Endometrium (tissue), 2 donors: ENCODE measurements around the gene TRIO.

Experiments
- FAIRE-seq: peaks from 2 replicates; lab custom pipeline; 2012; peaks lifted over from hg19 to GRCh38; lab: Jason Lieb, UNC
- donor health status: control.
- donor health status: control.

Gene TRIO

DNA sequence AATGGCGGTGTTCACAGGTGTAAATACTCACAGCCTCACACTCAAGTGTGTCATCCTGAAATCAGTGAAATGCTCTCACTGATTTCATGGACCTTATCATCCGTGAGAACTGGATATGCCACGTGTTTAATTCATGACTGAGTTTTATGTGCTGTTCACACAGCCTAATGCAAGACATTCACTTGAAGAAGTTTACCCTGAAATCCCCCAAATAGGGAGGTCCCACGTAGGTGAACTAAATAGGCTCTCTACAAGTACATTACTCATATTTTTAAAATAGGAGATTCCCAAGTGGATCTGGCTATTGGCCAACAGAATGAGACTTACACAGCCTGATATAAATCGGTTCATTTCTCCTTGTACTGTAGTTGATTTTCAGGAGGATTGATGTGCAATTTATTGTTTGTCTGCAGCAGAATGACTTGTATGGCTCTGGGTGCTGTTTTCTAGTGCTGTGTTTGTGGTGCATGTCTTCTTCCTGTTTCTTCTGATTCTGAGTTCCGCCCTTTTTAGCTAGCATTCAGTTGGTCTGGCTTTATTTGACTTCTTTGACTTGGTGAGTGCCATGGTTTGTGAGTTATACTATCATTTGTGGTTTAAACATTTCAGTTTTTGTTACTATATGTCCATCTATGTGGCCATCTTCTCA, 25.1 kb downstream of the TRIO start:
- no peak for FAIRE-seq

GRCh38 chr5:14168793-14169262, 25.7 kb downstream of the TRIO start:
- no peak for FAIRE-seq

DNA sequence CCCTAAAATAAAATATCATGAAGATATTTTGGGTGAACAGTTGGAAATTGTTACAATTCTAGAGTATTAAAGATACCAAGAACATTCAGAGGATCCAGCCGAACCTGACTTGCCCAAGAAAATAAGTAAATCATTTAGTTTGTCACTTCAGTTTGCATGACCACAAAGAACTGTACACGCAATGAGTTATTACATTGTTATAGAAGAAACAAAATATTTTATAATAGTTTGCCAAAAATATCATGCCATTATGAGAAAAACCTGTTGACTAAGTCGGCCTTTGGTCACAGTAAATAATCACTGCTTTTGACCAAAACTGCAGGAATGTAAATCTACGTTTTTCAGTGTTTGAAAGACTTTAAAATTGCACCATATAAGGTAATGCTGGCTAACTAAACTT, 27.9 kb downstream of the TRIO start:
- FAIRE-seq, result no peak

- FAIRE-seq, result no peak
Observed at GRCh38 chr5:14171621-14172020, 28.5 kb downstream of the TRIO start.

- FAIRE-seq, result no peak
Observed at GRCh38 chr5:14172149-14172795, 29.1 kb downstream of the TRIO start.

DNA sequence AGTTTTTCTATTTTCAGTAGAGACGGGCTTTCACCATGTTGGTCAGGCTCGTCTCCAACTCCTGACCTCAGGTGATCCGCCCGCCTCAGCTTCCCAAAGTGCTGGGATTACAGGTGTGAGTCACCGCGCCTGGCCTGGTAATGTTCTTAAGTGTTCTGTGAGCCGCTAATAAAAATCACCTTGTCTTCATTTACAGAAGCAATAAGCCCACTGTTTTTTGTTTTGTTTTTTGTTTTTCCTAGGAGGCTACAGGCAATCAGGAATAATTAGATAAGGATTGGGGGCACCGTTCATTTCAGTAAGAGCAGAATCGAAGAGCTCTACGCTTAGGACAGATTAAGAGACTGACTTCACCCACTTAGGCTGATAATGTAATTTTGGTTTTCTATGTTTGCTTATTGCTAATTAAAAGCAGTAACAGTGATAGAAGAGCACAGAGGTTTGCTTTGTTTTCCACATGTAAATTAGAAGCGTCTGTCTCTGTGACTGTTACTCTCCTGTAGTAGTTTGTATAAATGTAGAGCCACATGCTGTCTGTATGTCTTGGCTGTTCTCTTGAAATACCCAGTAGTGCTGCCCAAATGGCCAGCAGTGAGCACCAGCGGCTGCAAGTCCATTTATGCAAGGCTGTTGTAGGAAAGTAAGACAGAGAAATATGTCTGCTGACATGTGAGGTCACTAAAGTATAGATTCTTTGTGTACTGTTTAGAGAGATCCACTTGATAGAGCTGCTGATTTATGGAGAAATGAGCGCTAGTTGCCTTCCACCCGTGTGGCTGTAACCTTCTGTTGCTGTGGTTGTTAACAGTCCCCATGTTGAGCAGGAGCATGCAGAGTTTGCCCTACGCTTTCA, 30.5 kb downstream of the TRIO start:
- FAIRE-seq, result no peak

DNA sequence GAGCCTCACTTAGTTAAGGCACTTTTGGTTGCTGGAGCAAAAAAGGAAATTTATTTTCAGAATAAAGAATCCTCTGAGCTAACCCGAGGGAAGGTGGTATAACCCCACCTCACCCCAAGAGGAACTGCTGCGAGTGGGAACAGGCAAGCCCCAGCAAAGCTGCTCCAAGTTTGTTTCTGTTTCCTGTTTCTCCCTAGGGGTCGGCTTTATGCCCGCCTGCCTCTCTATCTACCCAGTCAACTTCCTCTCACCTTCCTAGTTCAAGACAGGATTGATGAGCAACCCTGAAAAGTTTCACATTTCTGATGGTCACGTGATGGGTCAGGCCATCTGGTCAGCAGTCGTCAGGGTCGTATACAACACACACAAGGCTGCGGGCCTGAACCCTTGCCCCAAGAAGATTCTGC, 31.1 kb downstream of the TRIO start:
- FAIRE-seq, result no peak

- FAIRE-seq, result no peak
Observed at GRCh38 chr5:14175381-14175780, 32.2 kb downstream of the TRIO start.

- no peak for FAIRE-seq
Observed at GRCh38 chr5:14176888-14177287, 33.7 kb downstream of the TRIO start.

DNA sequence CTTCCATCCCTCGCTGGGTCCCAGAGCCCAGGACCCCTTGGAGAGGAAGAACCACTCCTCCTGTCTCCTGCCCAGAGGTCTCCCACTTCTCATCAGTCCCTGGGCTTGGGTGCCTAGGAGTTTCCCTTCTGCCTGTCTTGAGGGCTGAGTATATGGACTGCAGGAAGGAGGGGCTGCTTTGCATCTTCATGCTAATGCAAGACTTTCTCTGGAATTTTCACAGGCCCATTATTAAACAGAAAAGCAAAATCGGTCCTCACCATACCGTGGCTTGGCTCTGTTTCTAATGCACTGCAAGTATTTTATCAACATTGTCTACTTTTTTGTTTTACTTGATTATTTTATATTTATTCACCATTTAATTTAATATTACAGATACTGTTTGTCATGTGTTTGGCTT, 34.5 kb downstream of the TRIO start:
- FAIRE-seq, result no peak

DNA sequence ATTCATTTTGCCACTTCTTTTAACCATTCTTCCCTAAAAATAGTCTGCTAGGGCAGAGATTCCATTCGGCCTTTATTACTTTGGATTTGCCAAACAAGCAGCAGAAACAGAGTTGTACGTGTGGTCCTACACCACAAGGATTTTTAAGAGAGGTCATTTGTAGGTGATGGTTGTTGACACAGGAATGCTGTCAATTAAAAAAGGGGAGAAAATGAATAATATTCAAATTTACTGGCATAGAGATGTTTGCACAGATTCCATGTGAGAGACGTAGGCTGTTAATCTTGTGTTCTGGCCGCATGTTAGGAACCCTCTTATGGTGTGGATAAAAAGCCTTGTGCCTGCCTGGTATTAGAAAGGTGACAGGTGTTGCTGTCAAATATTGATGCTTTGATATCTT, 34.9 kb downstream of the TRIO start:
- no peak for FAIRE-seq

DNA sequence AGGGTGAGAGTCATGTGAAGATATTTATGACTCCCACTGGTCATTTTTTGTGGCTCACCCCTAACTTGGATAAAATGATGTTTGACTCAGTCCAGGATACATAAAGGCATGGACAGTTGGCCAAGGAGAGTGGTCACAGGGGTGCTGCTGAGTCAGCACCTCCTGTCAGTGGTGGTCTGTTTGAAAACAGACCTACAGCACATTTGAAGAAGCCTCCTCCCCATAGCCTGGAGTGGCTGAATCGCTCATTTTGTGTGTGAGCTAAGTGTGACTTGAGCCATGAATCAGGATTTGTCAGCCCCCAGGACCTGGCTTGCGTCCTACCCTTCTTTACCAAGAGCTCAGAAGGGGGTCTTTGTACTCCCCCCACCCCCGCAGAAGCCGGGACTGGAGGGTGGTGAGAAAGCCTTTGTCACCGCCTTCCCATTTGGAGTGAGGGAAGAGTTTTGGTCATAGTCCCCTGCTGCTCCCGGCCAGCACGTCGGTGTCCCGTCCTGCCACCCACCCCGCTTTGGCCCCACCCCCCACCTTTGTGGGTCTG, 35.6 kb downstream of the TRIO start:
- no peak for FAIRE-seq

GRCh38 chr5:14179446-14179845, 36.3 kb downstream of the TRIO start:
- no peak for FAIRE-seq

GRCh38 chr5:14180437-14180836, 37.3 kb downstream of the TRIO start:
- no peak for FAIRE-seq

GRCh38 chr5:14181299-14181968, 38.3 kb downstream of the TRIO start:
- no peak for FAIRE-seq

DNA sequence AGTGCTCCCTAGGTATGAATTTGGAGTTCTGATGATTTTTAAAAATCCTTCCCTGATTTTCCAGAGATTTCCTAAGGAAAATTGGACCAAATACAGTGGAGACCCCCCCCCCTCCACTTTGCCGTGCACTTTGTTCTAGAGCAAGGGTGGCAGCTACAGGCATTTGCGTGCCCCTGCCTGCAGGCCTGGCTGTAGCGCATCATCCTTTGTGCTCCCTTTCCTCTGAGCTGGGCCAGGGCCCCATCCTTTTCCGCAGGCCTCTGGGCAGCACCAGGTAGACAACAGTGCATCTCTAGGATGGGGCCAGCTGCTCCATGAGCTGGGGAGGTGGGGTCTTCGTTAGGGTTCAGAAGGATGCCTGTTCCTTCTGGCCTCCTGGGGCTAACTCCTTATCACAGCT, 39.6 kb downstream of the TRIO start:
- FAIRE-seq, result no peak

GRCh38 chr5:14183187-14183939, 40.2 kb downstream of the TRIO start:
- FAIRE-seq, result peak; percentile 79

DNA sequence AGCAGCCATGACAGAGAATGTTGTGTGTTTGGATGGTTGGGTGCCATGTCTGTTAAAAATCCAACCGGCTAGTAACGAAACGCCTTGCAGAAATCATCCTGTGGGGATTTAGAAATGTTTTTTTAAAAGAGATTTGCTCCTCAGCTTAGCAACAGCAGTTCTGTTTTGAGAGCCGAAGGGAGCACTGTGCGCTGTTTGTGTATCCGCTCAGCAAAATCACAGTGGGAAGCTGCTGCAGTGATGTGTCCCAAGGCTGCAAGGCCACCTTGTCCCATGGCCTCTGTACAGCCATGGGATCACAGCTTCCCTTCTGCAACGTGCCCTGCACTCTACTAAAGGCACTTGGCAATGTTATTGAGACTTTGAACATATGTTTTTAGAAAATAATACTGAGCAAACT, 40.9 kb downstream of the TRIO start:
- no peak for FAIRE-seq

DNA sequence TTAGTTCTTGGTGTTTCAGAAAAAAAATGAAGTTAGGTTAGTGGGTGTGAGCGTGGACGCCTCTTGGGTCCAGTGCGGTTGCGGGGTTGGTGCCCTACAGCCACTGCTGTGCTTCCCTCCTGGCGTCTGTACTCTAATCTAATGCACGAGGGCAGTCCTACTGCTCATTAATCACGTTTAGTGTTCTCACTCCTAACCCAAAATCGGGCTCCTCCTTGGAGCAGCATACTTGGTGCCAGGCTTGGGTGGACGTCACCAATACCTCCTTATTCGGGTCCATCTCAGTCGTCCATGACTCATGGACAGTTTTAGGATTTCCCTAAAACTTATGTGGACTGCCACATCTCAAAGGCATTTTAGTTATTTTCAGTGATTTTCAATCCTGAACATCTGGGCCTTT, 41.6 kb downstream of the TRIO start:
- FAIRE-seq, result no peak

- FAIRE-seq, result no peak
Observed at GRCh38 chr5:14185326-14186058, 42.4 kb downstream of the TRIO start.
